HS-27A (cell line): Measurements from ENCODE around the gene MRTFA.

ENCODE experiments used
- DNase-seq: peaks from one replicate; pipeline ENCODE4 v3.0.0-alpha.2; 2012; ENCODE audit warnings: low read depth, missing footprints

Gene MRTFA

DNA sequence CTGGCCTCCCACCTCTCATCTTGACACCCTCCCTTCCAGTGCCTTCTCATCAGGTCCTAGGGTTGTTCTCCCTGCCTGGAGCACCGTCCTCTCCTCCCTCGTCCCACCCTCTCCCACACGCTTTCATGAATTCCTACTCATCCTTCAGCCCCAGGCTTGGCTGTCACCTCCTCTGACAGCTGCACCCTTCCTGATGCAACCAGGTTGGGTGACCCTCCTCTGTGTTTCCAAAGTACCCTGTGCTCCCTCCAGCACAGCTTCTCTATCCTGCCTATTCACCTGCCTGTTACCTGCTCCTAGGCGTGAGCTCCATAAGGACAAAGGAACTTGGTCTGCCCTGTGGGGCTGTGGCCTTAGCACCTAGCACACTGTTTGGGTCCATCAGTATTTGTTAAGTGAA is 207.7 kb downstream of the MRTFA start:
- no peak for DNase-seq

DNA sequence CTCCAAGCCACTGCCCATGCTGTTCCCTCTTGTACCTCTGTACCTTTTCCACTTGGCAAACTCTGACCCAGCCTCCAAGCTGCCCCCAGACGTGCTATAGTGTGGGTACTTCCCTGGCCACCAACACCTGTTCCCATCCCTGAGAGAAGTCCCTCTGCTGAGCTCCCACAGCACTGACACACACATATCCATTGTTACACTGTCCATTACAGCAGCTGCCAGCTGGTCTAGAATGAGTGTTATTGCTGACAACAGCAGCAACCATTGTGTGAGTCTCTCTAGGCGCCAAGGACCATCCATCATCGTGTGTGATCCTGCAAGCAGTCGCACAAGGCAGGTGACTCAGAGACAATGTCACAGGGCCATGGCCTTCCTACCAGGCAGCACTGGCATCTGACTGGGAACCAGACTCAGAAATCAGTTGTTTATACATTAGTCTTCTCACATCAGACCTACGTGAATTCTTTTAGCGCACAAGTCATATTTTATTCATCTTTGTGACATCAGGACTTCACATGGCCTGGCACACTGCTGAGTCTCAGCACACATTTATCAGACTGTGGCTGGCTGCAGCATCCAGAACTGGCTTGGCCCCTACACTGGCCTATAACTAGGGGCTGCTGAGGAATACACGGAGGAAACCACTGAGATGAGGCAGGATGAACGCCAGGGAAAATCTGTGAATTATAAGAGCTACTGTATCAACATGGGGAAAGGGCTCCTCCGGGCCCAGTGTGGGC is 209.8 kb downstream of the MRTFA start:
- no peak for DNase-seq

DNA sequence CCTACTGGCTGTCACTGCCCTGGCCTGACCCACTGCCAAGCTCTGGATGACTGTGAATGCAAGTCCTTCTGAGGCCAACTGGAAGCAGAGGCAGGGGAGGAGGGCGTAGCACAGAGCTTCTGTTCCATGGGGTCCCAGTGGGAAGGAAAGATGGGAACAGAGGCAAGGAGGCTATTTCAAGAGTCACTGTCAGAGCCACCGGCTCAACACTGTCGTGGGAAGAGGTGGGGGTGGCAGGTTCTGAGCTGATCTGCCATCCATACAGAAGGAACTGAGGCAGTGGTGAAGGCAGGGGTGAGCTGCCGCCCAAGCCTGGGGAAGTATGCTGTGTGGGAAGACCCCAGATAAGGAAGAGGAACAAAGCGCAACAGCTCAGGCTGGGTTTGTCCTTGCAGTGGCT is 211.4 kb downstream of the MRTFA start:
- DNase-seq: no peak

DNA sequence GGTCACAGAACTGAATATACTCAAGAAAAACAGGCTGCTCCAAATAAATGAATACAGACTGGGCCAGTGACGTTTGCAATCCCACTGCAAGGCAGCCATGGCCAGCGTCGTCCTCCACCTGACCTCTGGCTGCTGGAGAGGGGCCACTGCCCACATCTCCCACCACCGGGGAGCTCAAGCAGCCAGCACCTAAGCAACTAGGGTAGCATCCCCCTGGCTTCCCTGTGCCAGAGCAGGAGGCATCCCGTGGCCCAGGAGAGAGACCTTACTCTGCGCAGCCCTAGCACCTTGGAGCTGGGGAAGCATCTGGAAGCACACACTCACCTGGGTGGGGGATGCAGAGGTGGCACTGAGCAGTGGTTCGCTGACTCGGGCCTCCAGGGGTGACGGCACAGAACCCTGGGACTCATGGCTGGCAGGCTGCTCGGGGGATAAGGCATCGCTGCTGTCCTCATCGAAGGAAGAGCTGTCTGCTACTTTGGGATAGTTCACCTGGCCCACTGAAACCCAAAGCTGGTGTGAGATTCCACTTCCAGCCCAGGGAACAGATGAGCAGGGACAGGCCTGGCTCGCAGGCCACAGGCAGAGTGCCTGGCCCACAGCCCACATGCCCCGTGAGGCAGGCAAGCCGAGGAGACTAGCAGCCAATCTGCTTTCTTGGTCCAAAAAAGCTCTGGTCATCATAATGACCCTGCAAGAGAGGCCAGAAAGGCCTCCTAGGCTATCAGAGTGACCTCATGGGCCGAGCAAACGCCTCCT is 212.5 kb downstream of the MRTFA start:
- DNase-seq: no peak

- DNase-seq: no peak
Observed at GRCh38 chr22:40423310-40423688, 213.2 kb downstream of the MRTFA start.

- no peak for DNase-seq
Observed at GRCh38 chr22:40422558-40423309, 213.8 kb downstream of the MRTFA start.

DNA sequence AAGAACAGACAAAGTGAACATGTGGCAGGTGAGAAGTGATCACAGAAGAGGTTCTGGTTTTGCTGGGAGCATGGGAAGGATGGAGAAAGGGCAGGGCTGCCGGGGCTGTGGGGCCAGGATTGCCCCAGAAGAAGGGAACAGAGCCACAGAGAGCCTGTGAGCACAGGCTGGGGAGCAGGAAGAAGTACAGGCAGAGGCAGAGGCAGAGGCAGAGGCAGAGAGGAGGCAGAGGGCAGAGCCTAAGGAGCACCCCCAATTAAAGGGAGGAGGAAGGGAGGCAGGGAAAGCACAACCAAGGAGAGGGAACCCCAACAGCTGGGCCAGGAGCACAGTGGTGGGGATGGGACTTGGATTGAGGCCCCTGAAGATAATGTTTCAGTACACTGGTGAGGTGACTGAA is 214.6 kb downstream of the MRTFA start:
- DNase-seq: no peak

- DNase-seq: no peak
Observed at GRCh38 chr22:40421082-40421350, 215.5 kb downstream of the MRTFA start.

GRCh38 chr22:40420341-40421081 is 216.0 kb downstream of the MRTFA start:
- DNase-seq: no peak

GRCh38 chr22:40419718-40420117 is 216.8 kb downstream of the MRTFA start:
- DNase-seq: no peak

GRCh38 chr22:40418366-40419201 is 217.9 kb downstream of the MRTFA start:
- no peak for DNase-seq

- no peak for DNase-seq
Observed at GRCh38 chr22:40417881-40418280, 218.6 kb downstream of the MRTFA start.

DNA sequence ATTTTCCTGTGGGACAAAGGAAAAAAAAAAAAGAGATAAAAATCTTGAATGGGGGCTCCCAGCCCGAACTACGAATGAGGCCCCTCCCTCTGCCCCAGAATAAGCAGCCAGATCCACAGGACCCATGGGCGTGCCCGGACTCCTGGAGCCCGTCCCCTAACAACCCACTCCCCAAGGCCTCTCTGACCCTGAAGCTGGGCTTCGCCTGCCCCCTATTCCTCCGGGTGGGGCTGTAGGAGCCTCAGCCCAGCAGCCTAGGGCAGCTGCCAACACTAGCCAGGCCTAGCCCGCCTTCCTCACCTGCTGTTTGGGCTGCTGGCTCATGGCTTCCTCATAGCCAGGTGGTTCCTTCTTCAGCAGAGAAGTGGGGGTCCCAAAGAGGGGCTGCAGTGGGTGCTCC is 219.5 kb downstream of the MRTFA start:
- no peak for DNase-seq

DNA sequence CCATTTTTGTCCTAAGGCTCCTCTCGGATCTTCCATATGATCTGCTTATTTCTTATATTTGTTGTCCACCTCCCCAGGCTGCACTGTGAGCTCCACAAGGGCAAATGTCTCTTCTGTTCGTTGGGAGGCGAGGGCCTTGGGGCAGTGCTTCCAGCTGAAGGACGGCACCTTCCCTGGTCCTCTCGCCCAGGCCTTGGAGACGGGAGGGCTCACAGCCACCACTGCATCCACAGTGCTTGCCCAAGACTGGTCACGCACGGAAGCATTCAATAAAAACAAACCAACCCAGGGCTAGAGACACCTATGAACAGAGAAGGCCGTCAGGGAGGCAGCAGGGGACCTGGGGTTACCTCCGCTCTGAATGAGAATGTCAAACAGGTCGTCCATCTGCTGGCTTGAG is 219.9 kb downstream of the MRTFA start:
- no peak for DNase-seq

DNA sequence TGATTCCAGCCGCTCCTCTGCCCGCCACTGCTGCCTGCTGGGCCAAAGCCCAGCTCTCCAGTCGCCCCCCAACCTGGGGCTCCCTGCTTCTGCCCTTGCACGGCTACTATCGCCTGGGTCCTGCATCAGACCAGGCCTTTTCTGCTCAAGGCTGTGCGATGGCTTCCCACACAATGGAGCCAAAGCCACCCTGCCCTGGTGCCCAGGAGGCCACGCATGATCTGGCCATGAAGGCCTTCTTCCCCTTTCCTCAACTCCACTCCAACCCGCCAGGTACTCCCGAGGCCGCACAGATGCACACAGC is 220.3 kb downstream of the MRTFA start:
- no peak for DNase-seq

GRCh38 chr22:40415531-40416266 is 220.8 kb downstream of the MRTFA start:
- DNase-seq: no peak

GRCh38 chr22:40414838-40415505 is 221.5 kb downstream of the MRTFA start:
- DNase-seq: no peak

GRCh38 chr22:40414311-40414710 is 222.2 kb downstream of the MRTFA start:
- no peak for DNase-seq

GRCh38 chr22:40413873-40414272 is 222.6 kb downstream of the MRTFA start:
- DNase-seq: no peak

DNA sequence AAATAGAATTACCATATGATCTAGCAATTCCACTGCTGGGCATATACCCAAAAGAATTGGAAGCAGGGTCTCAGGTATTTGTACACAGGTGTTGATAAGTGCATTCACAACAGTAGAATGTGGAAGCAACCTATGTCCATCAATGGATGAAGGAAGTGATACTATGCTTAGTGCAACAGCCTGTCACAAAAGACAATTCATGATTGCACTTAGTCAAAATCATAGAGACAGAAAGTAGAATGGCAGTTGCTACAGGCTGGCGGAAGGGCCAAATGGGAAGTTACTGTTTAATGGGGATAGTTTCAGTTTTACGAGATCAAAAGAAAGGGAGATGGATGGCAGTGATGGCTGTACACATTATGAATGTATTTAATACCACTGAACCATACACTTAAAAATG is 224.1 kb downstream of the MRTFA start:
- no peak for DNase-seq

DNA sequence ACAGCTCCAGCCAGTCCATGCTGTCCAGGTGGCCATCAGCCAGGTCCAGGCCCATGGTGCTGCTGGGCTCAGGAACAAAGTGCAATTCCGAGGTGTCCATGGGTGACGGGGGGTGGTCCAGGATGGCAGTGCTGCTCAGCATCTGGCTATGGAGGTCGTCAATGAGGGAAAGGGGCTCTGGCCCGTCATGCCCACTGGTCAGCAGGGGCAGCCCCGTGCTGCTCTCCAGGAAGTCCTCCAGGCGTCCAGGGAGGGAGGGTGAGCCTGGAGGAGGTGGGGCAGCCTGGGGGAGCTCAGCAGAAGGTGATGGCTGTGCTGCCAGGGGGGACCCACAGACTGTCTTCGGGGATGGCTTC is 225.0 kb downstream of the MRTFA start:
- no peak for DNase-seq
